ENCODE results near the gene THSD7A. TPM values are rescaled to one million over a fixed set of nuclear protein-coding genes. Genes with fewer than 3 reads are reported as not detected.

Gene THSD7A
- total and polyA plus RNA-seq, 2 of the 4 experiments (the other 2 are of a cell fraction): 0.02 to 0.18 TPM

DNA sequence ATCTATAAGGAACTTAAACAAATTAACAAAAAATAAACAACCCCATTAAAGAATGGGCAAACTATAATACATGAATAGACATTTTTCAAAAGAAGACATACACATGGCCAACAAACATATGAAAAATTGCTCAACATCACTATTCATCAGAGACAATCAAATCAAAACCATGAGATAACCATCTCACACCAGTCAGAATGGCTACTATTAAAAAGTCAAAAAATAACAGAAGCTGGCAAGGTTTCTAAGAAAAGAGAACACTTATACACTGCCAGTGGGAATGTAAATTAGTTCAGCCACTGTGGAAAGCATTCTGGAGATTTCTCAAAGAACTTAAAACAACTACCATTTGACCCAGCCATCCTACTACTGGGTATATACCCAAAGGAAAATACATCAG is 280.5 kb downstream of the THSD7A start:
- Histone ChIP-seq H3K79me1 (ENCODE audit: low read depth in 1 of 2, low read length in 2 of 2) (no peaks in the 10 kb centered on the region), H4K5ac (ENCODE audit: low read depth, low read length) (no peak overlapping the region), H3K23ac (ENCODE audit: low read depth, low read length) (no peak overlapping the region), H3K18ac (ENCODE audit: low read depth, low read length) (no peak overlapping the region), H4K8ac (ENCODE audit: low read depth in 2 of 2, low read length in 2 of 2) (no peak overlapping the region), H3K4ac (ENCODE audit: low read depth, low read length) (no peak overlapping the region), H3K4me3 (ENCODE audit: insufficient read depth, low read depth, low read length) (no peak overlapping the region), H2AK9ac (replicated peaks; ENCODE audit: low read depth, low read length, poor library complexity) (no peak overlapping the region), H3K36me3 (ENCODE audit: control insufficient read depth, insufficient read depth, low read length) (no peaks in the 10 kb centered on the region), H3K4me2 (ENCODE audit: low read depth, low read length) (no peak overlapping the region), H2AFZ (replicated peaks; ENCODE audit: low read length, poor library complexity) (no peak overlapping the region), H3K27me3 (ENCODE audit: control insufficient read depth, insufficient read depth, low read length) (no peaks in the 10 kb centered on the region), H2BK15ac (ENCODE audit: low read depth, low read length) (no peak overlapping the region), H3K9ac (ENCODE audit: low read depth, low read length) (no peak overlapping the region), H3K9me3 (ENCODE audit: control insufficient read depth, insufficient read depth, low read length) (no peaks in the 10 kb centered on the region), H2BK20ac (ENCODE audit: low read depth, low read length) (no peak overlapping the region), H3K27ac (ENCODE audit: insufficient read depth, low read length) (no peak overlapping the region), H3K56ac (ENCODE audit: extremely low read depth, insufficient read depth, low read length) (no peak overlapping the region), H2BK5ac (ENCODE audit: low read depth, low read length, poor library complexity, severe bottlenecking) (no peak overlapping the region), H2AK5ac (ENCODE audit: low read depth, low read length) (no peak overlapping the region), H3K9me1 (ENCODE audit: insufficient read depth, low read length) (no peaks in the 10 kb centered on the region), H2BK120ac (ENCODE audit: low read depth, low read length) (no peak overlapping the region), H3K4me1 (ENCODE audit: control insufficient read depth, insufficient read depth, low read length) (no peaks in the 10 kb centered on the region), H4K91ac (ENCODE audit: insufficient read depth, low read depth, low read length) (no peak overlapping the region), H4K20me1 (ENCODE audit: insufficient read depth, low read length) (no peaks in the 10 kb centered on the region), H3K14ac (replicated peaks; ENCODE audit: low read depth, low read length) (no peak overlapping the region)
- DNase-seq (no peak), ATAC-seq (ENCODE audit: low read depth) (no peak)
- in situ Hi-C loops (cut with MboI; ENCODE audit: low sequenced_read_pairs) (no loop called here), intact Hi-C loops (cut with micrococcal nuclease) (no loop called here), dilution Hi-C loops (cut with HindIII; ENCODE audit: low sequenced_read_pairs, unreplicated experiment) (no loop called here)
- no TSS peak for BruUV-seq (replicated peaks)
- ChIA-PET CTCF (no interaction called here), POLR2A (ENCODE audit: unreplicated experiment) (no interaction called here)
- TF ChIP-seq RCOR1 (IDR thresholded peaks at IDR 0.05; ENCODE audit: insufficient replicate concordance, low read length) (no peak), BHLHE40 (IDR thresholded peaks at IDR 0.05; ENCODE audit: low read depth, low read length) (no peak), MAFK (IDR thresholded peaks at IDR 0.05; ENCODE audit: low read depth, low read length) (no peak), MAZ (IDR thresholded peaks at IDR 0.05; ENCODE audit: borderline replicate concordance, low read depth, low read length) (no peak), NFE2L2 (IDR thresholded peaks at IDR 0.05; ENCODE audit: low read depth, low read length) (no peak), FOS (IDR thresholded peaks at IDR 0.05; ENCODE audit: low read depth, low read length) (no peak), RAD21 (IDR thresholded peaks at IDR 0.05; ENCODE audit: low read length) (no peak), CEBPB (IDR thresholded peaks at IDR 0.05; ENCODE audit: low read depth, low read length) (no peak), RFX5 (IDR thresholded peaks at IDR 0.05; ENCODE audit: low read depth, low read length) (no peak), SMC3 (IDR thresholded peaks at IDR 0.05; ENCODE audit: low read depth, low read length) (no peak), CHD1 (IDR thresholded peaks at IDR 0.05; ENCODE audit: low read depth, low read length) (no peak), MXI1 (IDR thresholded peaks at IDR 0.05; ENCODE audit: borderline replicate concordance, low read depth, low read length) (no peak), POLR2A (IDR thresholded peaks at IDR 0.05; ENCODE audit: low read depth, low read length) (no peak)
- TF ChIP-seq, protein P1, sequence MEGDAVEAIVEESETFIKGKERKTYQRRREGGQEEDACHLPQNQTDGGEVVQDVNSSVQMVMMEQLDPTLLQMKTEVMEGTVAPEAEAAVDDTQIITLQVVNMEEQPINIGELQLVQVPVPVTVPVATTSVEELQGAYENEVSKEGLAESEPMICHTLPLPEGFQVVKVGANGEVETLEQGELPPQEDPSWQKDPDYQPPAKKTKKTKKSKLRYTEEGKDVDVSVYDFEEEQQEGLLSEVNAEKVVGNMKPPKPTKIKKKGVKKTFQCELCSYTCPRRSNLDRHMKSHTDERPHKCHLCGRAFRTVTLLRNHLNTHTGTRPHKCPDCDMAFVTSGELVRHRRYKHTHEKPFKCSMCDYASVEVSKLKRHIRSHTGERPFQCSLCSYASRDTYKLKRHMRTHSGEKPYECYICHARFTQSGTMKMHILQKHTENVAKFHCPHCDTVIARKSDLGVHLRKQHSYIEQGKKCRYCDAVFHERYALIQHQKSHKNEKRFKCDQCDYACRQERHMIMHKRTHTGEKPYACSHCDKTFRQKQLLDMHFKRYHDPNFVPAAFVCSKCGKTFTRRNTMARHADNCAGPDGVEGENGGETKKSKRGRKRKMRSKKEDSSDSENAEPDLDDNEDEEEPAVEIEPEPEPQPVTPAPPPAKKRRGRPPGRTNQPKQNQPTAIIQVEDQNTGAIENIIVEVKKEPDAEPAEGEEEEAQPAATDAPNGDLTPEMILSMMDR (conservative IDR thresholded peaks at IDR 0.05; ENCODE audit: low read depth, low read length): no peak
- TF ChIP-seq, protein P2, sequence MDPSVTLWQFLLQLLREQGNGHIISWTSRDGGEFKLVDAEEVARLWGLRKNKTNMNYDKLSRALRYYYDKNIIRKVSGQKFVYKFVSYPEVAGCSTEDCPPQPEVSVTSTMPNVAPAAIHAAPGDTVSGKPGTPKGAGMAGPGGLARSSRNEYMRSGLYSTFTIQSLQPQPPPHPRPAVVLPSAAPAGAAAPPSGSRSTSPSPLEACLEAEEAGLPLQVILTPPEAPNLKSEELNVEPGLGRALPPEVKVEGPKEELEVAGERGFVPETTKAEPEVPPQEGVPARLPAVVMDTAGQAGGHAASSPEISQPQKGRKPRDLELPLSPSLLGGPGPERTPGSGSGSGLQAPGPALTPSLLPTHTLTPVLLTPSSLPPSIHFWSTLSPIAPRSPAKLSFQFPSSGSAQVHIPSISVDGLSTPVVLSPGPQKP (IDR thresholded peaks at IDR 0.05; ENCODE audit: borderline replicate concordance, low read depth, low read length): no peak
- TF ChIP-seq, protein P3, sequence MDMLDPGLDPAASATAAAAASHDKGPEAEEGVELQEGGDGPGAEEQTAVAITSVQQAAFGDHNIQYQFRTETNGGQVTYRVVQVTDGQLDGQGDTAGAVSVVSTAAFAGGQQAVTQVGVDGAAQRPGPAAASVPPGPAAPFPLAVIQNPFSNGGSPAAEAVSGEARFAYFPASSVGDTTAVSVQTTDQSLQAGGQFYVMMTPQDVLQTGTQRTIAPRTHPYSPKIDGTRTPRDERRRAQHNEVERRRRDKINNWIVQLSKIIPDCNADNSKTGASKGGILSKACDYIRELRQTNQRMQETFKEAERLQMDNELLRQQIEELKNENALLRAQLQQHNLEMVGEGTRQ (IDR thresholded peaks at IDR 0.05; ENCODE audit: low read depth, low read length): no peak

Data from IMR-90 (cell line).